ENCODE data around the gene RAB44.

Gene RAB44

GRCh38 chr6:36670271-36670670 lies 27.4 kb upstream of the RAB44 start:
- no peak for DNase-seq

- no peak for DNase-seq
These were observed 25.8 kb upstream of the RAB44 start for GRCh38 chr6:36671687-36672375.

- DNase-seq, result no peak
These were observed 23.7 kb upstream of the RAB44 start for GRCh38 chr6:36673882-36674281.

- DNase-seq, result no peak
These were observed 22.7 kb upstream of the RAB44 start for GRCh38 chr6:36674942-36675341.

- no peak for DNase-seq
These were observed 21.2 kb upstream of the RAB44 start for GRCh38 chr6:36676141-36677058.

GRCh38 chr6:36677059-36677749 lies 20.4 kb upstream of the RAB44 start:
- DNase-seq, result no peak

GRCh38 chr6:36677753-36678487 lies 19.7 kb upstream of the RAB44 start:
- no peak for DNase-seq

GRCh38 chr6:36678488-36679042 lies 19.1 kb upstream of the RAB44 start, which contains the start of gene CDKN1A:
Gene CDKN1A, plus strand, starts transcription at chr6:36678714. Its CDS starts 5,388 bp downstream, at chr6:36684102.
- peak; percentile 88 for DNase-seq

- peak; percentile 77 for DNase-seq
These were observed 18.4 kb upstream of the RAB44 start for GRCh38 chr6:36679043-36679833.

- no peak for DNase-seq
These were observed 15.1 kb upstream of the RAB44 start for GRCh38 chr6:36682328-36683144.

- no peak for DNase-seq
These were observed 14.4 kb upstream of the RAB44 start for GRCh38 chr6:36683145-36683655.

- DNase-seq, result no peak
These were observed 13.8 kb upstream of the RAB44 start for GRCh38 chr6:36683656-36684446.

- DNase-seq, result no peak
These were observed 13.2 kb upstream of the RAB44 start for GRCh38 chr6:36684447-36684812.

- DNase-seq, result no peak
These were observed 12.3 kb upstream of the RAB44 start for GRCh38 chr6:36685166-36685924.

GRCh38 chr6:36685926-36686667 lies 11.5 kb upstream of the RAB44 start:
- DNase-seq, result no peak

- no peak for DNase-seq
These were observed 10.7 kb upstream of the RAB44 start for GRCh38 chr6:36686668-36687513.
